ENCODE data around the gene CELF5. TPM values are rescaled to one million over a fixed set of nuclear protein-coding genes. Genes with fewer than 3 reads are reported as not detected.

CELF5 gene
- total RNA-seq, 4 donors from 2014 or later = 0.28 to 0.73 TPM; not detected in 2

- Histone ChIP-seq H3K36me3 (no peaks in the 10 kb centered on the region), H3K4me3 (no peak overlapping the region), H3K9me3 (no peaks in the 10 kb centered on the region), H3K27me3 (no peaks in the 10 kb centered on the region), H3K27ac (no peak overlapping the region), H3K4me1 (peaks cover 0 to 6% of the 10 kb centered on the region in 2 donors)
- TF ChIP-seq CTCF (IDR thresholded peaks at IDR 0.05) = no peak
- TF ChIP-seq POLR2A (IDR thresholded peaks at IDR 0.05) = no peak
- DNase-seq = no peak
- intact Hi-C loops (cut with DNase I; ENCODE audit: low total_unique reads) = no loop called here
Measured at GRCh38 chr19:3192228-3192635, 32.2 kb upstream of the CELF5 start.

- no peaks in the 10 kb centered on the region for H3K9me3 ChIP-seq
- intact Hi-C loops (cut with DNase I; ENCODE audit: low total_unique reads) = no loop called here
- H3K27ac ChIP-seq = no peak overlapping the region
- no peaks in the 10 kb centered on the region for H3K36me3 ChIP-seq
- no peak overlapping the region for H3K4me3 ChIP-seq
- H3K4me1 ChIP-seq = peaks cover 0 to 1% of the 10 kb centered on the region in 2 donors
- DNase-seq = no peak
- H3K27me3 ChIP-seq = no peaks in the 10 kb centered on the region
- TF ChIP-seq CTCF (IDR thresholded peaks at IDR 0.05) (no peak), POLR2A (IDR thresholded peaks at IDR 0.05) (no peak)
Measured at GRCh38 chr19:3192684-3193083, 31.8 kb upstream of the CELF5 start.

GRCh38 chr19:3193256-3194105, 31.0 kb upstream of the CELF5 start:
- no peak for DNase-seq
- intact Hi-C loops (cut with DNase I; ENCODE audit: low total_unique reads) = no loop called here
- H3K9me3 ChIP-seq = no peaks in the 10 kb centered on the region
- TF ChIP-seq POLR2A (IDR thresholded peaks at IDR 0.05) (no peak), CTCF (IDR thresholded peaks at IDR 0.05) (no peak)
- no peak overlapping the region for H3K4me3 ChIP-seq
- no peak overlapping the region for H3K27ac ChIP-seq
- no peaks in the 10 kb centered on the region for H3K4me1 ChIP-seq
- H3K36me3 ChIP-seq = no peaks in the 10 kb centered on the region
- H3K27me3 ChIP-seq = no peaks in the 10 kb centered on the region

GRCh38 chr19:3194106-3195087, 30.1 kb upstream of the CELF5 start:
- no peak for DNase-seq
- H3K4me3 ChIP-seq = no peak overlapping the region
- no peak overlapping the region for H3K27ac ChIP-seq
- no peaks in the 10 kb centered on the region for H3K4me1 ChIP-seq
- no peaks in the 10 kb centered on the region for H3K9me3 ChIP-seq
- no peak for TF ChIP-seq POLR2A (IDR thresholded peaks at IDR 0.05)
- no peak for TF ChIP-seq CTCF (IDR thresholded peaks at IDR 0.05)
- no peaks in the 10 kb centered on the region for H3K36me3 ChIP-seq
- no peaks in the 10 kb centered on the region for H3K27me3 ChIP-seq
- intact Hi-C loops (cut with DNase I; ENCODE audit: low total_unique reads) = no loop called here
